Measurements from ENCODE around the gene UBAP1L. TPM values are rescaled to one million over a fixed set of nuclear protein-coding genes. Genes with fewer than 3 reads are reported as not detected.

The UBAP1L gene
- total and polyA plus RNA-seq, 2 of the 4 experiments (the other 2 are of a cell fraction) = 0.36 to 1.1 TPM

DNA sequence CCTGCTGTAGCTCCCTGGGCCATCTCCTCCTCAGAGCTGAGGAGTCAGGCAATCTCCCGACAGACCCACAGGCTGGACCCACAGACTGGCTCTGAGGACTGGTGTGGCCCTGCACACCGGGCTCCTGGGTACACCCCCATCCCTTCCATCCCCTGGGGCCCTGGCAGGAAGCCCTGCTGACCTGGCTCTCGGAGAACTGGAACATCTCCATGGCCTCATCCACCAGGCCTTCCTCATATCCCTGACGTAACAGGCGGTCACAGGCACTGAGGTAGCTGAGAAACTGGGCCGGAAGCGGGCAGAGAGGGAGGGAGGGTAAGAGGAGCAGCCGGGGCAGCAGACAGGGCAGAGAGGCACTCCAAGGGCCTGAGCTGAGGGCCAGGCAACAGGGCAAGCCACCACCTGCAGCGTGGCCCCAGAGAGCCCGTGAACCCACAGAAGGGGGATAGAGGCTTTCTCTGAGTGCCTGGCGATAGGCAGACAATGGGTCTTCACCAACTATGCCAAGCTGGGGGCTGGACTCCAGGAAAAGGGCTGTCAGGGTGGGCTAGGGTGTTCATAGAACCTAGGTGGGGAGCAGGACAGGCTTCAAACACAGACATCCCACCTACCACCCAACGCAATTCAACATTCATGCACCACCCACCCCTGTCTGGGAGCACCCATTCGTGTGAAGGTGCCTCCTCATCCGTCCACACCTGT is 20.6 kb downstream of the UBAP1L start:
- H3K14ac ChIP-seq (replicated peaks; ENCODE audit: low read depth, low read length) = no peak overlapping the region
- no peaks in the 10 kb centered on the region; the same call in 1 of the 2 replicates for H4K20me1 ChIP-seq (ENCODE audit: insufficient read depth, low read length)
- intact Hi-C loops (cut with micrococcal nuclease) = no loop called here
- no peak overlapping the region for H2AFZ ChIP-seq (replicated peaks; ENCODE audit: low read length, poor library complexity)
- no peak overlapping the region for H2BK5ac ChIP-seq (ENCODE audit: low read depth, low read length, poor library complexity, severe bottlenecking)
- WGBS, 2 experiments (ENCODE audit: extremely low coverage in 2 of 2, insufficient read length in 1 of 2) = 100% methylated on average over 3 of the region's 14 CpGs; no CpG with 5 or more reads in 1 of the 2 experiments
- ChIA-PET CTCF (interaction anchor here (0.7 kb wide), 1 partner anchor 74 kb away, joined by 3 read pairs; no protein-coding TSS in a partner anchor), POLR2A (ENCODE audit: unreplicated experiment) (no interaction called here)
- H2BK15ac ChIP-seq (ENCODE audit: low read depth, low read length) = no peak overlapping the region
- no peak overlapping the region for H2AK9ac ChIP-seq (replicated peaks; ENCODE audit: low read depth, low read length, poor library complexity)
- no peak overlapping the region for H3K27ac ChIP-seq (ENCODE audit: insufficient read depth, low read length)
- dilution Hi-C loops (cut with HindIII; ENCODE audit: low sequenced_read_pairs, unreplicated experiment) = no loop called here
- no peak overlapping the region for H3K9ac ChIP-seq (ENCODE audit: low read depth, low read length)
- H3K9me1 ChIP-seq (ENCODE audit: insufficient read depth, low read length) = no peaks in the 10 kb centered on the region
- H3K27me3 ChIP-seq (ENCODE audit: control insufficient read depth, insufficient read depth, low read length) = no peaks in the 10 kb centered on the region
- H2AK5ac ChIP-seq (ENCODE audit: low read depth, low read length) = no peak overlapping the region
- H3K4ac ChIP-seq (ENCODE audit: low read depth, low read length) = no peak overlapping the region
- no peak overlapping the region for H4K8ac ChIP-seq (ENCODE audit: low read depth in 2 of 2, low read length in 2 of 2)
- H3K4me3 ChIP-seq (ENCODE audit: insufficient read depth, low read depth, low read length) = no peak overlapping the region
- no peak overlapping the region for H3K18ac ChIP-seq (ENCODE audit: low read depth, low read length)
- H3K4me1 ChIP-seq (ENCODE audit: control insufficient read depth, insufficient read depth, low read length) = peaks cover 12% of the 10 kb centered on the region
- peaks cover 19% of the 10 kb centered on the region for H3K36me3 ChIP-seq (ENCODE audit: control insufficient read depth, insufficient read depth, low read length)
- no TSS peak for BruUV-seq (replicated peaks)
- H3K23ac ChIP-seq (ENCODE audit: low read depth, low read length) = no peak overlapping the region
- no peak overlapping the region for H3K56ac ChIP-seq (ENCODE audit: extremely low read depth, insufficient read depth, low read length)
- no peak overlapping the region for H4K91ac ChIP-seq (ENCODE audit: insufficient read depth, low read depth, low read length)
- H2BK120ac ChIP-seq (ENCODE audit: low read depth, low read length) = no peak overlapping the region
- no peak overlapping the region for H2BK20ac ChIP-seq (ENCODE audit: low read depth, low read length)
- TF ChIP-seq POLR2A (IDR thresholded peaks at IDR 0.05; ENCODE audit: low read depth, low read length) (no peak), RCOR1 (IDR thresholded peaks at IDR 0.05; ENCODE audit: insufficient replicate concordance, low read length) (no peak), RFX5 (IDR thresholded peaks at IDR 0.05; ENCODE audit: low read depth, low read length) (no peak), BHLHE40 (IDR thresholded peaks at IDR 0.05; ENCODE audit: low read depth, low read length) (no peak), FOS (IDR thresholded peaks at IDR 0.05; ENCODE audit: low read depth, low read length) (no peak), SMC3 (IDR thresholded peaks at IDR 0.05; ENCODE audit: low read depth, low read length) (no peak), MAFK (IDR thresholded peaks at IDR 0.05; ENCODE audit: low read depth, low read length) (no peak), MAZ (IDR thresholded peaks at IDR 0.05; ENCODE audit: borderline replicate concordance, low read depth, low read length) (no peak)
- TF ChIP-seq, protein P1, sequence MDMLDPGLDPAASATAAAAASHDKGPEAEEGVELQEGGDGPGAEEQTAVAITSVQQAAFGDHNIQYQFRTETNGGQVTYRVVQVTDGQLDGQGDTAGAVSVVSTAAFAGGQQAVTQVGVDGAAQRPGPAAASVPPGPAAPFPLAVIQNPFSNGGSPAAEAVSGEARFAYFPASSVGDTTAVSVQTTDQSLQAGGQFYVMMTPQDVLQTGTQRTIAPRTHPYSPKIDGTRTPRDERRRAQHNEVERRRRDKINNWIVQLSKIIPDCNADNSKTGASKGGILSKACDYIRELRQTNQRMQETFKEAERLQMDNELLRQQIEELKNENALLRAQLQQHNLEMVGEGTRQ (IDR thresholded peaks at IDR 0.05; ENCODE audit: low read depth, low read length) = no peak
- in situ Hi-C loops (cut with MboI; ENCODE audit: low sequenced_read_pairs) = no loop called here
- H4K5ac ChIP-seq (ENCODE audit: low read depth, low read length) = no peak overlapping the region
- DNase-seq = no peak
- no peaks in the 10 kb centered on the region for H3K9me3 ChIP-seq (ENCODE audit: control insufficient read depth, insufficient read depth, low read length)
- H3K79me1 ChIP-seq (ENCODE audit: low read depth in 1 of 2, low read length in 2 of 2) = no peaks in the 10 kb centered on the region
- ATAC-seq (ENCODE audit: low read depth) = no peak
- H3K4me2 ChIP-seq (ENCODE audit: low read depth, low read length) = no peak overlapping the region
